GM23248 (cell line): Measurements from ENCODE around the gene PRG2. TPM values are rescaled to one million over a fixed set of nuclear protein-coding genes. Genes with fewer than 3 reads are reported as not detected.
A peak's percentile ranks its signal among the peaks of the same experiment; 100 is the strongest.

ENCODE experiments used
- DNase-seq: peaks from one replicate; pipeline ENCODE4 v3.0.0-alpha.2; 2015
- H2AFZ ChIP-seq: fragments of 200-600 bp; sonication (generic); 2 replicates; pipeline ENCODE4 v1.6.1; 2016; ENCODE audit warnings: antibody characterized with exemption
- H3F3A ChIP-seq: fragments of 200-600 bp; sonication (generic); 2 replicates; pipeline ENCODE4 v1.6.1; 2016; ENCODE audit warnings: mild to moderate bottlenecking, antibody characterized with exemption, mixed run types; ENCODE audit not compliant: insufficient read depth
- H3K27ac ChIP-seq: fragments of 200-600 bp; sonication (generic); 2 replicates; pipeline ENCODE4 v1.5.1; 2016; ENCODE audit warnings: mild to moderate bottlenecking
- H3K27me3 ChIP-seq: fragments of 200-600 bp; sonication (generic); replicated peaks from 2 replicates; pipeline ENCODE4 v1.6.1; 2016; ENCODE audit warnings: mild to moderate bottlenecking; ENCODE audit not compliant: insufficient read depth
- H3K36me3 ChIP-seq: fragments of 200-600 bp; sonication (generic); 2 replicates; pipeline ENCODE4 v1.6.1; 2016; ENCODE audit warnings: low read depth, mild to moderate bottlenecking
- H3K4me1 ChIP-seq: fragments of 200-600 bp; sonication (generic); 2 replicates; pipeline ENCODE4 v1.6.1; 2016; ENCODE audit warnings: mild to moderate bottlenecking; ENCODE audit not compliant: insufficient read depth
- H3K4me2 ChIP-seq: fragments of 200-600 bp; sonication (generic); one replicate; pipeline ENCODE4 v1.6.1; 2016; ENCODE audit warnings: mild to moderate bottlenecking; ENCODE audit not compliant: unreplicated experiment
- H3K4me3 ChIP-seq: fragments of 200-600 bp; sonication (generic); 2 replicates; pipeline ENCODE4 v1.5.1; 2016; ENCODE audit warnings: mild to moderate bottlenecking
- H3K79me2 ChIP-seq: fragments of 200-600 bp; sonication (generic); 2 replicates; pipeline ENCODE4 v1.6.1; 2016; ENCODE audit warnings: mild to moderate bottlenecking; ENCODE audit not compliant: insufficient read depth
- H3K9ac ChIP-seq: fragments of 200-600 bp; sonication (generic); 2 replicates; pipeline ENCODE4 v1.6.1; 2016; ENCODE audit warnings: mild to moderate bottlenecking
- H3K9me2 ChIP-seq: fragments of 200-600 bp; sonication (generic); 2 replicates; pipeline ENCODE4 v1.6.1; 2016; ENCODE audit warnings: mixed run types, mild to moderate bottlenecking, moderate library complexity; ENCODE audit not compliant: insufficient read depth
- H3K9me3 ChIP-seq: fragments of 200-600 bp; sonication (generic); one replicate; pipeline ENCODE4 v1.6.1; 2017; ENCODE audit warnings: low read depth
- H4K20me1 ChIP-seq: fragments of 200-600 bp; sonication (generic); 2 replicates; pipeline ENCODE4 v1.6.0; 2016; ENCODE audit not compliant: insufficient read depth
- EZH2 ChIP-seq: fragments of 200-600 bp; sonication (generic); IDR thresholded peaks from 2 replicates; pipeline ENCODE4 v1.6.1; 2018; ENCODE audit warnings: antibody characterized with exemption, mild to moderate bottlenecking; ENCODE audit not compliant: insufficient read depth, poor library complexity, severe bottlenecking
- EZH2phosphoT487 ChIP-seq: fragments of 200-600 bp; sonication (generic); IDR thresholded peaks from 2 replicates; pipeline ENCODE4 v1.6.1; 2018; ENCODE audit warnings: antibody characterized with exemption, moderate library complexity, mild to moderate bottlenecking, low read depth; ENCODE audit not compliant: insufficient read depth
- WGBS, 2 experiments: methylation state at CpG; one replicate each; pipeline ENCODE4 v1.1.6; 2015 to 2017; ENCODE audit warnings: low lambda C conversion rate in 2 of 2, low coverage in 1 of 2; ENCODE audit errors: missing lambda C conversion rate in 2 of 2; 5-methylcytosine and 5-hydroxymethylcytosine counted together
- in situ Hi-C: fragments of 300-500 bp; cut with MboI; formaldehyde crosslinking; loops from 2 replicates; pipeline ENCODE4 v1.15.0; 2020
- polyA plus RNA-seq: library from polyadenylated mRNA; unstranded; fragments of >200 nt; fragmentation: Nextera tagmentation; extraction: Ambion mirVana; gene quantifications from 2 replicates; pipeline ENCODE4 v1.2.1, GENCODE V29; 2016
- total RNA-seq: library from RNA; depleted of rRNA; stranded (reverse); fragments of >200 nt; shearing (Covaris generic); gene quantifications from 2 replicates; pipeline ENCODE4 v1.2.3, GENCODE V29; 2014

PRG2 gene
- total and polyA plus RNA-seq, 2 experiments from 2014 or later, result 2.2 to 2.8 TPM

DNA sequence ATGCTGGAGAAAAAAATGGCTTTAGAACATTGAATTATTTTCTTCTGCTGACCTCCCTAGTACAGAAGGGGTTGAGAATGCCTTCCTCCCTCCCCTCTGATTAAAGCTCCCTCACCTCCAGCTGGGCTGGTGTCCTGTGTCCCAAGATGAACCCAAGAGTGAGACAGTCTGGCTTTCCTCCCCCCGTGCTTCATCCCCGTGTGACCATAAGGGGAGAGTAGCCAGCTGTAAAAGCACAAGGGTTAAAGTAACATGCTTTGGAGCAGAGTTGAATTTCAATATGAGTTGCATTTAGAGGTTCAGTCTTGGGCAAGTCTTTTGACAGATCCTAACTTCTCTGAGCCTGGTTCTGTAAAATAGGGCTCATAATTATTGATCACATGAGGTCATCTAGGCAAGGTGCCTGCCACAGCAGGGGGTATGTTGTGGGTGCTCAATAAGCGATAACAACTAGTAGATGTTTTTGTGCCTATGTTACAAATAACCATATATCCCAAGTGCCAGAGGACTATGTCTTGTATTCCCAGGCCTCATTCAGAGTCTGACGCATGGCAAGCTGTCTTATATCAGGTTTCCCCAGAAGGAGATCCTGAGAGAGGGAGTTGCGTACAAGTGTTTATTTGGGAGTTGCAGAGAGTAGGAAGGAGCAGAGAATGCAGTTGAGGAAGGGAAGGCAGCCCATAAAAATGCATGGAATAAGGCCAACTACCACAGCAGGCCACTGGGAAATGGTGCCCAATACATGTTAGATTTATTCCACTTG is 4.1 kb downstream of the PRG2 start:
- H4K20me1 ChIP-seq, result no peaks in the 10 kb centered on the region
- H3K4me2 ChIP-seq, result no peak overlapping the region
- no peak overlapping the region for H2AFZ ChIP-seq
- TF ChIP-seq EZH2, result no peak
- no peak for TF ChIP-seq EZH2phosphoT487
- no peaks in the 10 kb centered on the region; the same call in 1 of the 2 replicates for H3K4me1 ChIP-seq
- no peaks in the 10 kb centered on the region for H3K9me2 ChIP-seq
- no peaks in the 10 kb centered on the region for H3K79me2 ChIP-seq
- WGBS, 2 experiments, result 79 to 90% methylated on average over 5 of the region's 5 CpGs
- H3K9me3 ChIP-seq, result no peaks in the 10 kb centered on the region
- no peak overlapping the region for H3K27ac ChIP-seq
- H3K9ac ChIP-seq, result no peak overlapping the region
- in situ Hi-C loops, result no loop called here
- peaks cover 5% of the 10 kb centered on the region; the same call in 1 of the 2 replicates for H3K27me3 ChIP-seq
- no peak overlapping the region for H3K4me3 ChIP-seq
- no peak for DNase-seq
- 0 out of 2 replicates have a peak, but pooled peaks cover 5% of the 10 kb centered on the region for H3F3A ChIP-seq
- no peaks in the 10 kb centered on the region for H3K36me3 ChIP-seq

GRCh38 chr11:57380975-57381374 is 9.5 kb downstream of the PRG2 start, which contains the start of gene PRG3:
PRG3 (minus strand) TSS chr11:57381150; CDS start chr11:57380708, 442 bp downstream.
- TF ChIP-seq EZH2phosphoT487, result no peak
- no peak within 1 kb of the TSS for H2AFZ ChIP-seq
- no peak within 1 kb of the TSS for H3K4me2 ChIP-seq
- H3K9me2 ChIP-seq, result no peaks in the 10 kb centered on the region
- peaks cover 5% of the 10 kb centered on the region; the same call in 1 of the 2 replicates for H3K27me3 ChIP-seq
- H3K79me2 ChIP-seq, result no peaks in the 10 kb centered on the region
- in situ Hi-C loops, result no loop called here
- no peak within 1 kb of the TSS for H3K4me3 ChIP-seq
- no peaks in the 10 kb centered on the region for H3K36me3 ChIP-seq
- no peaks in the 10 kb centered on the region for H3K4me1 ChIP-seq
- H3K27ac ChIP-seq, result no peak within 1 kb of the TSS
- H3K9me3 ChIP-seq, result no peaks in the 10 kb centered on the region
- DNase-seq, result no peak
- H3K9ac ChIP-seq, result no peak within 1 kb of the TSS
- WGBS, 2 experiments, result 50% methylated on average over 2 of the region's 2 CpGs
- no peaks in the 10 kb centered on the region for H4K20me1 ChIP-seq
- no peaks in the 10 kb centered on the region for H3F3A ChIP-seq

- H2AFZ ChIP-seq, result no peak overlapping the region
- no peaks in the 10 kb centered on the region for H4K20me1 ChIP-seq
- no peaks in the 10 kb centered on the region for H3F3A ChIP-seq
- H3K9ac ChIP-seq, result no peak overlapping the region
- H3K36me3 ChIP-seq, result no peaks in the 10 kb centered on the region
- in situ Hi-C loops, result no loop called here
- H3K27me3 ChIP-seq, result peaks cover 5% of the 10 kb centered on the region; the same call in 1 of the 2 replicates
- peak; percentile 53 for DNase-seq
- WGBS, 2 experiments, result 11 to 13% methylated on average over 8 to 10 of the region's 10 CpGs
- no peaks in the 10 kb centered on the region for H3K9me2 ChIP-seq
- H3K4me1 ChIP-seq, result no peaks in the 10 kb centered on the region
- no peak overlapping the region for H3K27ac ChIP-seq
- no peaks in the 10 kb centered on the region for H3K79me2 ChIP-seq
- TF ChIP-seq EZH2, result no peak
- no peak for TF ChIP-seq EZH2phosphoT487
- no peak overlapping the region for H3K4me2 ChIP-seq
- H3K9me3 ChIP-seq, result no peaks in the 10 kb centered on the region
- no peak overlapping the region for H3K4me3 ChIP-seq
Observed at GRCh38 chr11:57379732-57380131, 10.7 kb downstream of the PRG2 start.

DNA sequence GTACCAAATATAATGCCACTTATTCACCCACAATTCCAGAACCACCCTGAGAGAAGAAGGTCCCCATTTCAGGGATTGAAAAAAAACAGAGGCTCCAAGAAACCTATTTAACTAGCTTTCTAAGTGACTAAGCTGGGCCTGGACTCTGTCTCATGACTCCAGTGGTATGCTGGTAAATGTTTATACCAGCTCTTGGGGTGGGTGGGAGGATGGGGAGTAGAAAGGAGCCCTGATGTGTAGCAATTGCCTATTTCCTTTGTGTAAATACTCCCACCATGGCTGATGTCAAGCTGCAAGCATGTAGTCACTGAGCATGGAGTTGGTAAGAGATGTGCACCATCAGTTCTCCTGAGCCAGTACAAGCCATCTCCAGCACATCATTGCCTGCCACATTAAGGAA is 12.3 kb downstream of the PRG2 start:
- Histone ChIP-seq H3K9me3 (no peaks in the 10 kb centered on the region), H3K4me2 (no peak overlapping the region), H3F3A (no peaks in the 10 kb centered on the region), H2AFZ (no peak overlapping the region), H3K9me2 (no peaks in the 10 kb centered on the region), H3K27ac (no peak overlapping the region), H4K20me1 (no peaks in the 10 kb centered on the region), H3K4me3 (no peak overlapping the region), H3K79me2 (no peaks in the 10 kb centered on the region), H3K27me3 (peaks cover 5% of the 10 kb centered on the region; the same call in 1 of the 2 replicates), H3K36me3 (no peaks in the 10 kb centered on the region), H3K4me1 (no peaks in the 10 kb centered on the region), H3K9ac (no peak overlapping the region)
- no peak for TF ChIP-seq EZH2
- no peak for TF ChIP-seq EZH2phosphoT487
- peak; percentile 48 for DNase-seq
- in situ Hi-C loops, result no loop called here

- no peaks in the 10 kb centered on the region for H3F3A ChIP-seq
- 15 to 18% methylated on average over 5 of the region's 5 CpGs for WGBS, 2 experiments
- no peaks in the 10 kb centered on the region for H3K27me3 ChIP-seq
- H3K9me3 ChIP-seq, result no peaks in the 10 kb centered on the region
- no peak overlapping the region for H3K4me3 ChIP-seq
- H4K20me1 ChIP-seq, result no peaks in the 10 kb centered on the region
- H2AFZ ChIP-seq, result no peak overlapping the region
- H3K4me2 ChIP-seq, result no peak overlapping the region
- no peaks in the 10 kb centered on the region for H3K9me2 ChIP-seq
- no peaks in the 10 kb centered on the region for H3K79me2 ChIP-seq
- H3K4me1 ChIP-seq, result no peaks in the 10 kb centered on the region
- H3K27ac ChIP-seq, result no peak overlapping the region
- in situ Hi-C loops, result no loop called here
- DNase-seq, result peak; percentile 33
- TF ChIP-seq EZH2phosphoT487, result no peak
- TF ChIP-seq EZH2, result no peak
- no peak overlapping the region for H3K9ac ChIP-seq
- H3K36me3 ChIP-seq, result no peaks in the 10 kb centered on the region
Observed at GRCh38 chr11:57377107-57377506, 13.3 kb downstream of the PRG2 start.
